Neutrophil (primary cell): ENCODE results near the gene SAMD11.

Source experiments
- H3K27ac ChIP-seq: fragments of 200-600 bp; sonication (generic); 2 replicates; pipeline ENCODE4 v1.5.1; 2016; ENCODE audit warnings: mild to moderate bottlenecking, moderate library complexity
- H3K27me3 ChIP-seq: fragments of 200-600 bp; sonication (generic); 2 replicates; pipeline ENCODE4 v1.6.0; 2016; ENCODE audit warnings: mild to moderate bottlenecking
- H3K36me3 ChIP-seq: fragments of 200-600 bp; sonication (generic); 2 replicates; pipeline ENCODE4 v1.5.1; 2017
- H3K4me1 ChIP-seq, 2 experiments: fragments of 200-600 bp in 1 of 2; sonication (generic) in 1 of 2; 1 replicate in 1 of 2; 2 replicates in 1 of 2; pipeline versions ENCODE4 v1.5.1 to v1.6.1; 2013 to 2016; ENCODE audit warnings: low read depth in 1 of 2, low read length in 1 of 2, mild to moderate bottlenecking in 1 of 2, moderate library complexity in 1 of 2; ENCODE audit not compliant: control insufficient read depth in 1 of 2, insufficient read depth in 1 of 2
- H3K4me3 ChIP-seq, 2 experiments: fragments of 200-600 bp in 1 of 2; sonication (generic) in 1 of 2; 1 replicate in 1 of 2; 2 replicates in 1 of 2; pipeline ENCODE4 v1.5.1; 2013 to 2016; ENCODE audit warnings: low read depth in 1 of 2, low read length in 1 of 2, mild to moderate bottlenecking in 1 of 2, moderate library complexity in 1 of 2
- H3K9me3 ChIP-seq: fragments of 200-600 bp; sonication (generic); 2 replicates; pipeline ENCODE4 v1.5.1; 2016
- TF ChIP-seq, protein P1 (sequence below): fragments of 200-600 bp; sonication (generic); IDR thresholded peaks from 2 replicates; pipeline ENCODE4 v1.5.1; 2016; ENCODE audit warnings: antibody characterized with exemption

The SAMD11 gene

DNA sequence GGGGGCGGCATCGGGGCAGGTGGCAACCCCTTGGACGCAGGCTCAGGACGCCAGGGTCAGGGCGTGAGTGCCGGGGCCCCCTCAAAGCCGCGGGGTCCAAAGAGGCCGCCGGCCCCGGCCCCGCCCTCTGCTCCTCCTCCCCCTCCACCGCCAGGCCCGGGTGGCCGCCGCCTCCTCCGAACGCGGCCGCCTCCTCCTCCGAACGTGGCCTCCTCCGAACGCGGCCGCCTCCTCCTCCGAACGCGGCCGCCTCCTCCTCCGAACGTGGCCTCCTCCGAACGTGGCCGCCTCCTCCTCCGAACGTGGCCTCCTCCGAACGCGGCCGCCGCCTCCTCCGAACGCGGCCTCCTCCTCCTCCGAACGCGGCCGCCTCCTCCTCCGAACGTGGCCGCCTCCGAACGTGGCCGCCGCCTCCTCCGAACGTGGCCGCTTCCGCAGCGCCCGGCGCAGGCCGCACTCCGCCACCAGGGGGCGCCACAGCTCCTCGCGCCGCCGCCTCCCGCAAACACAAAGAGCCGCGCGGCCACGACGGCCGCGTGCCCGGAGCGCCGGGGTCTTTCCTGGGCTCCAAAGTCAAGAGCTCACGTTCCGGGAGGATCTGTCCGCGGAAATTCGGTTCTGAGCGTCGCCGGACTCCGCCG is 19.3 kb upstream of the SAMD11 start:
- TF ChIP-seq, protein P1, sequence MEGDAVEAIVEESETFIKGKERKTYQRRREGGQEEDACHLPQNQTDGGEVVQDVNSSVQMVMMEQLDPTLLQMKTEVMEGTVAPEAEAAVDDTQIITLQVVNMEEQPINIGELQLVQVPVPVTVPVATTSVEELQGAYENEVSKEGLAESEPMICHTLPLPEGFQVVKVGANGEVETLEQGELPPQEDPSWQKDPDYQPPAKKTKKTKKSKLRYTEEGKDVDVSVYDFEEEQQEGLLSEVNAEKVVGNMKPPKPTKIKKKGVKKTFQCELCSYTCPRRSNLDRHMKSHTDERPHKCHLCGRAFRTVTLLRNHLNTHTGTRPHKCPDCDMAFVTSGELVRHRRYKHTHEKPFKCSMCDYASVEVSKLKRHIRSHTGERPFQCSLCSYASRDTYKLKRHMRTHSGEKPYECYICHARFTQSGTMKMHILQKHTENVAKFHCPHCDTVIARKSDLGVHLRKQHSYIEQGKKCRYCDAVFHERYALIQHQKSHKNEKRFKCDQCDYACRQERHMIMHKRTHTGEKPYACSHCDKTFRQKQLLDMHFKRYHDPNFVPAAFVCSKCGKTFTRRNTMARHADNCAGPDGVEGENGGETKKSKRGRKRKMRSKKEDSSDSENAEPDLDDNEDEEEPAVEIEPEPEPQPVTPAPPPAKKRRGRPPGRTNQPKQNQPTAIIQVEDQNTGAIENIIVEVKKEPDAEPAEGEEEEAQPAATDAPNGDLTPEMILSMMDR: peak; percentile 95
- H3K4me3 ChIP-seq: peak overlapping the region; percentile 25 to 54
- H3K9me3 ChIP-seq: no peaks in the 10 kb centered on the region

DNA sequence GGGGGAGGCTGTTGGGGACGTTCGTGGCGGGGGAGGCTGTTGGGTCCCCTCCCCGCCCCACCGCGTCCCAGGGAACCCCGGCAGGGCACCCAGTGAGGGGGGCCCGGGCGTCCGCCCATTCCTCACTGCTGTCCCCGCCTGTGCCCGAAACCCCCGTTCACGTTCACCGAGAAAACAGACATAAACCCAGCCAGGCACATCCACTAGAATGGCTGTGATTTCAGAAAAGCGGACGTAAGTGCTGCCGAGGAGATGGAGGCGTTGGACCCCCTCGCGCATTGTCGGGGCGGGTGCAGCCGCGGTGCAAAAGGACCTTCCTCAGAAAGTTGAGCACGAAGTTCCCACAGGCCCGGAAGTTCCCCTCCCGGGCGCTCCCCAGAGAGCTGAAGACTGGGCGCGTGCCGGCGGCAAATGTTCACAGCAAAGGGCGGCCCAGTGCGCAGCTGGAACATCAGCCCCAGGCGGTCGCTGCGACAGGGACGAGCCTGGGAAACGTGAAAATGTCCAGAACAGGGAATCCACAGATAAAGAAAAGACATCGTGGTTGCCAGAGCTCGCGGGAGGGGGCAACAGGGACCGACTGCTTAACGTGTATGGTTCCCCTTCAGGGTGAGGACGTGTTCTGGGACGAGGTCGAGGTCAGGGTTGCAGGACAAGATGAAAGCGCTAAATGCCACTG is 18.5 kb upstream of the SAMD11 start:
- H3K27ac ChIP-seq: no peak overlapping the region
- TF ChIP-seq, protein P1: no peak
- H3K4me1 ChIP-seq: peaks cover 7 to 16% of the 10 kb centered on the region in 2 experiments
- H3K27me3 ChIP-seq: peaks cover 74% of the 10 kb centered on the region
- no peaks in the 10 kb centered on the region for H3K9me3 ChIP-seq
- H3K36me3 ChIP-seq: no peaks in the 10 kb centered on the region
- peak overlapping the region; percentile 37 to 54 for H3K4me3 ChIP-seq

More for the DNA sequence above, 19.3 kb upstream of the SAMD11 start:
- H3K36me3 ChIP-seq: no peaks in the 10 kb centered on the region
- peaks cover 75% of the 10 kb centered on the region for H3K27me3 ChIP-seq
- no peak overlapping the region for H3K27ac ChIP-seq
- H3K4me1 ChIP-seq: peaks cover 7 to 16% of the 10 kb centered on the region in 2 experiments

DNA sequence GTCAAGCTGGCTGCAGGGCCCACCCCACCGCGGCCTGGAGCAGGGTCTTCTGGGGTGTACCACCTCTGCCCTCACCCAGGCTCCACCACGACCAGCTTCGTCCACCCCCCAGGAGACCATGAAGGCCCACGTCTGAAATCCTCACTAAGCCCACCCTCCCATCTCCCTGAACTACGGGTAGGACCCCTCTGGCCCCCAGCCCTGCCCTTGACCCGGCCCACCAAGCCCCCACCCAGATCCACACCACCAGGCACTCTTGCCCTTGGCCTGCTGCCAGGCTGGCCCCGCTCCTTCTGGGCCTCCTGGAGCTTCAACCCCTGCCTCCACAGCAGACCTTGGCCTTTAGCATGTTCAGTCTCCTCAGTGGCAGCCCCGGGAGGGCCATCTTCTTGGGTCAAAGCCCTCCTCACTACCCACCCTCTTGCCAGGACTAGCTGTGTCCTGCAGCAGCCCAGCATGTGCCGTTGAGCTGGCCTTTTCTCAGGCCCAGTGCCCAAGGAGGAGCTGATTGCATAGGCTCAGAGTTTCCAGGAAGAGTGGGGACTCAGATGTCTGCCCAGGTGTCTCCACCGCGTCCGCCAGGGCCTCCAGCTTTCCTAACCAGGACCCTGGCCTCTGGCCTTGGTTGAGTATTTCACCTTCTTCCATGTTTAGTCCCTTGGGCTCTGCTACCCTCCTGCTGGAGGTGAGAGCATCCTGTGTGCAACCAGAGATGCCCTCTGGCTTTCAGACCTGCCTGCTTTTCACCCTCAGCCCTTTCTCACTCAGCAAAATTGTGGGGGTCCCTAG is 17.7 kb upstream of the SAMD11 start:
- H3K27me3 ChIP-seq: peaks cover 74% of the 10 kb centered on the region
- H3K4me1 ChIP-seq: peaks cover 7 to 16% of the 10 kb centered on the region in 2 experiments
- TF ChIP-seq, protein P1: no peak
- H3K36me3 ChIP-seq: no peaks in the 10 kb centered on the region
- H3K9me3 ChIP-seq: no peaks in the 10 kb centered on the region
- no peak overlapping the region for H3K4me3 ChIP-seq
- H3K27ac ChIP-seq: no peak overlapping the region

DNA sequence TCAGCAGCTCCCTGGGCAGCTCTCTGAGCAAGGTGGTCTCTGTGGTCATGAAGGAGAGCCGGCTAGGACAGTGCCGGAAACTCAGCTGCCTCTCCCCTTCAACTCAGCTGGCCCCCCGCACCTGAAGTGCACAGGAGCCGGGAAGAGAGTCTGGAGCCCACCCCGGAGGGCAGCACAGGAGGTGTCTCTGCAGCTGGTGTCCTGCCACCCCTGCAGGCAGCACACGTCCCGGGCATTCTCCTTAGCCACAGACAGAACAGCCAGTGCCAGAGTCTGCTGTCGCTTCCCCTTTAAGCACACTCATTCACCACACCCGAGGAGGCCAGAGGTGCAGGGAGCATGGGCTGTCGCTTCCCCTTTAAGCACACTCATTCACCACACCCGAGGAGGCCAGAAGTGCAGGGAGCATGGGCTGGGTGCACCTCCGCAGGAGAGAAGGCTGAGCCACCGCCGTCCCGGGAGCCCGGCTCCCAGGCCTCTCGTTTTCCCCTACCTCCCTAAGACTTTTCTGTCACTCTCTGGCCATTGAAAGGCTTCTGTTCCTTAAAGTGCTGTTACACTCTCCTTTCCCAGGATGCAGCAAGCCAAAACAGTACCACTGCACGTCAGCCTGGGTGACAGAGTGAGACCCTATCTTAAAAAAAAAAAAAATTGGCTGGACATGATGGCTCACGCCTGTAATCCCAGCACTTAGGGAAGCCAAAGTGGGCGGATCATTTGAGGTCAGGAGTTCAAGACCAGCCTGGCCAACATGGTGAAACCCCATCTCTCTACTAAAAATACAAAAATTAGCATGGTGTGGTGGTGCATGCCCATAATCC is 16.9 kb upstream of the SAMD11 start:
- Histone ChIP-seq H3K36me3 (no peaks in the 10 kb centered on the region), H3K4me3 (no peak overlapping the region), H3K9me3 (no peaks in the 10 kb centered on the region), H3K27ac (no peak overlapping the region), H3K27me3 (peaks cover 71% of the 10 kb centered on the region), H3K4me1 (peaks cover 7 to 16% of the 10 kb centered on the region in 2 experiments)
- TF ChIP-seq, protein P1: no peak
